Right lobe of liver (tissue), 6 donors: ENCODE measurements around the gene PRDX6. TPM values are rescaled to one million over a fixed set of nuclear protein-coding genes. Genes with fewer than 3 reads are reported as not detected.

Source experiments
- ATAC-seq, 4 donors: fragments of 200-7000 bp; cut with Tn5 transposase; one replicate each; pipeline ENCODE4 v1.9.1; 2020; ENCODE audit warnings: mild to moderate bottlenecking in 4 of 4, moderate library complexity in 4 of 4
- DNase-seq, 3 donors: peaks; one replicate each; pipeline ENCODE4 v3.0.0-alpha.2; 2020
- H3K27ac ChIP-seq, 3 donors: fragments of 200-600 bp; one replicate each; pipeline ENCODE4 v1.8.0; 2022
- H3K27me3 ChIP-seq, 2 donors: fragments of 200-600 bp; one replicate each; pipeline ENCODE4 v1.8.0; 2022
- H3K36me3 ChIP-seq, 4 donors: fragments of 200-600 bp; sonication (generic) in 1 of 4; one replicate each; pipeline versions ENCODE4 v1.5.1 to v1.8.0; 2017 to 2022; ENCODE audit warnings: control low read depth in 1 of 4
- H3K4me1 ChIP-seq, 4 donors: fragments of 200-600 bp; sonication (generic) in 1 of 4; one replicate each; pipeline versions ENCODE4 v1.5.1 to v1.8.0; 2017 to 2022; ENCODE audit warnings: control low read depth in 1 of 4
- H3K4me3 ChIP-seq, 3 donors: fragments of 200-600 bp; one replicate each; pipeline ENCODE4 v1.8.0; 2022
- H3K9me3 ChIP-seq, 4 donors: fragments of 200-600 bp; sonication (generic) in 1 of 4; one replicate each; pipeline versions ENCODE4 v1.5.1 to v1.8.0; 2017 to 2022; ENCODE audit warnings: control low read depth in 1 of 4
- POLR2A ChIP-seq: fragments of 450-650 bp; IDR thresholded peaks from one replicate; pipeline ENCODE4 v1.6.1; 2017; ENCODE audit warnings: antibody characterized with exemption, mild to moderate bottlenecking
- WGBS: methylation state at CpG from one replicate; pipeline ENCODE4 v1.1.6; 2018; ENCODE audit warnings: low coverage, low lambda C conversion rate; ENCODE audit not compliant: insufficient coverage; ENCODE audit errors: missing lambda C conversion rate; 5-methylcytosine and 5-hydroxymethylcytosine counted together
- intact Hi-C, 2 donors: fragments of 100-400 bp; cut with DNase I; formaldehyde crosslinking; loops; one replicate each; pipeline versions ENCODE4 v1.11.2 to v1.14.1; 2022
- total RNA-seq, 6 experiments: library from RNA; depleted of rRNA in 2 of 6; stranded (reverse); fragments of >200 nt in 2 of 6; fragmentation: NEBNext Ultra II Directional in 3 of 6; extraction: Animal tissue kit (Norgen Biotek cat#: 25700) in 3 of 6; gene quantifications; one replicate each; pipeline versions ENCODE4 v1.1.0 to v1.2.4, GENCODE V29; 2016 to 2023
- TF ChIP-seq, protein P1 (sequence below), 4 donors: fragments of 200-600 bp in 3 of 4; fragments of 450-650 bp in 1 of 4; IDR thresholded peaks; one replicate each; pipeline versions ENCODE4 v1.5.1 to v1.8.0; 2016 to 2022; ENCODE audit warnings: antibody characterized with exemption in 4 of 4, mild to moderate bottlenecking in 2 of 4
- donor health status: DM: no; HTN: yes; CAD: no.
- donor health status: DM: no; HTN: no; CAD: no.
- donor health status: DM: no; HTN: no; CAD: no.
- donor health status: DM: no; HTN: yes; CAD: no.
- donor health status: DM: no; HTN: yes; CAD: no.

Gene PRDX6
- total RNA-seq, 6 experiments from 2014 or later: 213 to 552 (median 407) TPM

DNA sequence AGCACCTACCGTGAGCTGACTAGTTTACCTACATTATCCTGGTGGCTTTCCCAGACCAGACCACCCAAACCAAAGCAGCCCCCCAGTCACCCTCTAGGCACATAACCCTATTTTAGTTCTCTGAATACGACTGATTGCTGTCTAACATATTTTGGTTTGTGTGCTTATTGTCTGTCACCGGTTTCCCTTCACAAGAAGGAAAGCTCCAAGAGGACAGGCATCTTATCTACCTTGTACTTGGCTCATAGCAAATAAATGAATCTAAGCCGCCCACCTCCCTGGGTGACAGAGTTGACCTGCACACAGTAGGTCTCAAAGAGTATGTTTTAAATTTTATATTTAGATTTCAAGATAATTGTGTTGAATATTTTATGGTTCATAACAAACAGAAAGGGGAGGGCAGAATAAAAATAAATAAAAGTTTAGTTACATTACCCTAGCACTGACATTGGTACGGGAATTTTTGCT, 904 bp upstream of the PRDX6 start:
- DNase-seq: no peak

GRCh38 chr1:173476665-173477285, 360 bp upstream of the PRDX6 start:
- ATAC-seq: peak; percentile 79 to 90 (median 82)
- Histone ChIP-seq H3K9me3 (no peaks in the 10 kb centered on the region), H3K36me3 (peaks cover 0 to 12% (median 9%) of the 10 kb centered on the region in 4 donors), H3K27me3 (no peaks in the 10 kb centered on the region), H3K27ac (peak overlapping the region; percentile 82 to 99 (median 93)), H3K4me3 (peak overlapping the region; percentile 72 to 87 (median 75)), H3K4me1 (peaks cover 3 to 65% (median 26%) of the 10 kb centered on the region in 4 donors)
- 0% methylated on average over 1 of the region's 62 CpGs for WGBS
- DNase-seq: peak; percentile 96 to 98 (median 97)
- TF ChIP-seq POLR2A: peak; percentile 74
- TF ChIP-seq, protein P1, sequence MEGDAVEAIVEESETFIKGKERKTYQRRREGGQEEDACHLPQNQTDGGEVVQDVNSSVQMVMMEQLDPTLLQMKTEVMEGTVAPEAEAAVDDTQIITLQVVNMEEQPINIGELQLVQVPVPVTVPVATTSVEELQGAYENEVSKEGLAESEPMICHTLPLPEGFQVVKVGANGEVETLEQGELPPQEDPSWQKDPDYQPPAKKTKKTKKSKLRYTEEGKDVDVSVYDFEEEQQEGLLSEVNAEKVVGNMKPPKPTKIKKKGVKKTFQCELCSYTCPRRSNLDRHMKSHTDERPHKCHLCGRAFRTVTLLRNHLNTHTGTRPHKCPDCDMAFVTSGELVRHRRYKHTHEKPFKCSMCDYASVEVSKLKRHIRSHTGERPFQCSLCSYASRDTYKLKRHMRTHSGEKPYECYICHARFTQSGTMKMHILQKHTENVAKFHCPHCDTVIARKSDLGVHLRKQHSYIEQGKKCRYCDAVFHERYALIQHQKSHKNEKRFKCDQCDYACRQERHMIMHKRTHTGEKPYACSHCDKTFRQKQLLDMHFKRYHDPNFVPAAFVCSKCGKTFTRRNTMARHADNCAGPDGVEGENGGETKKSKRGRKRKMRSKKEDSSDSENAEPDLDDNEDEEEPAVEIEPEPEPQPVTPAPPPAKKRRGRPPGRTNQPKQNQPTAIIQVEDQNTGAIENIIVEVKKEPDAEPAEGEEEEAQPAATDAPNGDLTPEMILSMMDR (IDR thresholded peaks at IDR 0.05): peak in 1 of 4 donors; percentile 31
- intact Hi-C loops: no loop called here

More for the DNA sequence above, 904 bp upstream of the PRDX6 start:
- Histone ChIP-seq H3K27me3 (no peaks in the 10 kb centered on the region), H3K36me3 (peaks cover 0 to 8% (median 3%) of the 10 kb centered on the region in 4 donors), H3K4me3 (peak overlapping the region; percentile 69 to 75 (median 72)), H3K4me1 (peaks cover 3 to 59% (median 25%) of the 10 kb centered on the region in 4 donors), H3K9me3 (no peaks in the 10 kb centered on the region), H3K27ac (peak overlapping the region; percentile 82 to 93 (median 92))
- TF ChIP-seq, protein P1 (IDR thresholded peaks at IDR 0.05): no peak
- TF ChIP-seq POLR2A: no peak
- intact Hi-C loops: no loop called here
- WGBS: 18% methylated on average over 5 of the region's 5 CpGs
- ATAC-seq: no peak

- peak; percentile 52 to 64 (median 56) for ATAC-seq
- TF ChIP-seq, protein P1 (IDR thresholded peaks at IDR 0.05): no peak
- no peak for TF ChIP-seq POLR2A
- 8% methylated on average over 8 of the region's 9 CpGs for WGBS
Measured at GRCh38 chr1:173478094-173478674, 1.0 kb downstream of the PRDX6 start.

DNA sequence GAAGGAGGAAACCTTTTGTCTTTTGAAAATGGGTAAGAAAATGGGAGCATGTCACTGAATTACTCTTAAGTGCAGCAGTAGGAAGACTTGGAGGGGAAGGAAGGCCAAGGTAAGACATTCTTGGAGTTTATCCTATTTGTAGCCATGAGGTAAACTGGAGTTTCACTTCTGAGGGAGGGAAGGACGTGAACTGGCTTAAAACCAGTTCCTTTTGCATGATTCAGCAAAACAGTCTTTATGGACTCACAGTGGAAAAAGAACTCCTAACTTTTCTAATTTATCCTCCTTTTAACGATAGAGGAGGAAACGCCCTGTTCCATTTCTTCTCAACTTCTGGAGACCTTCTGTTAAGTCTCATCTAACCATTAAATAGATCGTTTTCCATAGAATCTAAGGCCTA, 2.5 kb downstream of the PRDX6 start:
- Histone ChIP-seq H3K27ac (peak overlapping the region; percentile 4 to 99 (median 99)), H3K9me3 (no peaks in the 10 kb centered on the region), H3K4me3 (peak overlapping the region in 2 of 3 donors; percentile 83 to 87), H3K27me3 (no peaks in the 10 kb centered on the region), H3K36me3 (peaks cover 0 to 38% (median 32%) of the 10 kb centered on the region in 4 donors), H3K4me1 (peaks cover 0 to 50% (median 20%) of the 10 kb centered on the region in 4 donors)
- no peak for TF ChIP-seq POLR2A
- TF ChIP-seq, protein P1 (IDR thresholded peaks at IDR 0.05): no peak
- intact Hi-C loops: no loop called here
- DNase-seq: no peak
- WGBS: 46% methylated on average over 4 of the region's 4 CpGs
- ATAC-seq: no peak

More at GRCh38 chr1:173478094-173478674, 1.0 kb downstream of the PRDX6 start:
- Histone ChIP-seq H3K36me3 (peaks cover 0 to 25% (median 20%) of the 10 kb centered on the region in 4 donors), H3K27me3 (no peaks in the 10 kb centered on the region), H3K27ac (peak overlapping the region; percentile 99), H3K9me3 (no peaks in the 10 kb centered on the region), H3K4me3 (peak overlapping the region; percentile 59 to 87 (median 83)), H3K4me1 (peaks cover 3 to 65% (median 26%) of the 10 kb centered on the region in 4 donors)
- intact Hi-C loops: no loop called here
- DNase-seq: peak; percentile 46 to 84 (median 76)
